GM12892 (cell line): ENCODE results near the gene RGS10.
A peak's percentile ranks its signal among the peaks of the same experiment; 100 is the strongest.

ENCODE experiments used
- POLR2A ChIP-seq: IDR thresholded peaks from 2 replicates; pipeline ENCODE4 v1.6.1; 2011; ENCODE audit warnings: low read depth, low read length, control low read depth
- POLR2AphosphoS5 ChIP-seq: IDR thresholded peaks from 2 replicates; pipeline ENCODE4 v1.6.1; 2011; ENCODE audit warnings: low read depth, low read length, control low read depth
- TAF1 ChIP-seq: IDR thresholded peaks from 2 replicates; pipeline ENCODE4 v1.6.1; 2011; ENCODE audit warnings: low read depth, mild to moderate bottlenecking, control low read depth, low read length, borderline replicate concordance

- TF ChIP-seq POLR2A (no peak), POLR2AphosphoS5 (no peak; the same call in none of the 2 replicates), TAF1 (0 out of 2 replicates have a peak, but pooled peaks have one; percentile 3)
These were observed 25.0 kb downstream of the RGS10 start for GRCh38 chr10:119517235-119518141.
